Measurements from ENCODE around the gene KLHL14. TPM values are rescaled to one million over a fixed set of nuclear protein-coding genes. Genes with fewer than 3 reads are reported as not detected.
A peak's percentile ranks its signal among the peaks of the same experiment; 100 is the strongest.

Gene KLHL14
- total and polyA plus RNA-seq, 2 of the 13 experiments (the other 11 are each of a cell fraction or from before 2014, with no cell fraction given): 16.0 to 41.8 TPM

DNA sequence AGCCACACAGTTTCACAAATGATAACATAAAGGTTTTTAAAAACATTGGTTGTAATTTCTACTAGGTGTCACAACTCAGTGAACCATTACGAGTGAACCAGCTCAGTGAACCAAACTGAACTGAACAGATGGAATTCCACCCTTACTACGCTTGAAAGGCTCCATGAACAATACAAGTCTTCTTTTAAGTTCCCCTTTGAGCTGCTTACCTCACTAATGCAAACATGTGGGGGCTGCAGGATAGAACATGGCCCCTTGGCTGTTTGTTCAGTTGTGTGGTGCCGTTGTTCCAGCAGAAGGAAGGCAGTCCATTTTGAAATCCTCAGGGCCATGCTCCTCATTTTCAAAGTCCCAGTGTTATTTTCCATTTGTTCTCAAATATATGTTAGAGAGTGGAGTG is 30.7 kb upstream of the KLHL14 start (continued):
- TF ChIP-seq, protein P1, sequence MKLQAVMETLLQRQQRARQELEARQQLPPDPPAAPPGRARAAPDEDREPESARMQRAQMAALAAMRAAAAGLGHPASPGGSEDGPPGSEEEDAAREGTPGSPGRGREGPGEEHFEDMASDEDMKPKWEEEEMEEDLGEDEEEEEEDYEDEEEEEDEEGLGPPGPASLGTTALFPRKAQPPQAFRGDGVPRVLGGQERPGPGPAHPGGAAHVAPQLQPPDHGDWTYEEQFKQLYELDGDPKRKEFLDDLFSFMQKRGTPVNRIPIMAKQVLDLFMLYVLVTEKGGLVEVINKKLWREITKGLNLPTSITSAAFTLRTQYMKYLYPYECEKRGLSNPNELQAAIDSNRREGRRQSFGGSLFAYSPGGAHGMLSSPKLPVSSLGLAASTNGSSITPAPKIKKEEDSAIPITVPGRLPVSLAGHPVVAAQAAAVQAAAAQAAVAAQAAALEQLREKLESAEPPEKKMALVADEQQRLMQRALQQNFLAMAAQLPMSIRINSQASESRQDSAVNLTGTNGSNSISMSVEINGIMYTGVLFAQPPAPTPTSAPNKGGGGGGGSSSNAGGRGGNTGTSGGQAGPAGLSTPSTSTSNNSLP (IDR thresholded peaks at IDR 0.05; ENCODE audit: low read depth, low read length): peak; percentile 69
- no peak for TF ChIP-seq ZNF598 (CRISPR knock-in tag; IDR thresholded peaks at IDR 0.05; ENCODE audit: borderline replicate concordance)
- peak; percentile 85 for TF ChIP-seq TARDBP (CRISPR knock-in tag; IDR thresholded peaks at IDR 0.05)
- peak; percentile 91 for TF ChIP-seq SALL1 (CRISPR knock-in tag; IDR thresholded peaks at IDR 0.05)
- no peak; the same call in 1 of the 2 replicates for TF ChIP-seq FOXP1 (IDR thresholded peaks at IDR 0.05)
- TF ChIP-seq FOXP1 (CRISPR knock-in tag; IDR thresholded peaks at IDR 0.05): peak; percentile 88
- TF ChIP-seq SIX4 (CRISPR knock-in tag; IDR thresholded peaks at IDR 0.05): peak; percentile 84
- TF ChIP-seq, protein P2, sequence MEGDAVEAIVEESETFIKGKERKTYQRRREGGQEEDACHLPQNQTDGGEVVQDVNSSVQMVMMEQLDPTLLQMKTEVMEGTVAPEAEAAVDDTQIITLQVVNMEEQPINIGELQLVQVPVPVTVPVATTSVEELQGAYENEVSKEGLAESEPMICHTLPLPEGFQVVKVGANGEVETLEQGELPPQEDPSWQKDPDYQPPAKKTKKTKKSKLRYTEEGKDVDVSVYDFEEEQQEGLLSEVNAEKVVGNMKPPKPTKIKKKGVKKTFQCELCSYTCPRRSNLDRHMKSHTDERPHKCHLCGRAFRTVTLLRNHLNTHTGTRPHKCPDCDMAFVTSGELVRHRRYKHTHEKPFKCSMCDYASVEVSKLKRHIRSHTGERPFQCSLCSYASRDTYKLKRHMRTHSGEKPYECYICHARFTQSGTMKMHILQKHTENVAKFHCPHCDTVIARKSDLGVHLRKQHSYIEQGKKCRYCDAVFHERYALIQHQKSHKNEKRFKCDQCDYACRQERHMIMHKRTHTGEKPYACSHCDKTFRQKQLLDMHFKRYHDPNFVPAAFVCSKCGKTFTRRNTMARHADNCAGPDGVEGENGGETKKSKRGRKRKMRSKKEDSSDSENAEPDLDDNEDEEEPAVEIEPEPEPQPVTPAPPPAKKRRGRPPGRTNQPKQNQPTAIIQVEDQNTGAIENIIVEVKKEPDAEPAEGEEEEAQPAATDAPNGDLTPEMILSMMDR (CRISPR knock-in tag; IDR thresholded peaks at IDR 0.05): no peak
- no peak for TF ChIP-seq SMARCC2 (IDR thresholded peaks at IDR 0.05)
- TF ChIP-seq NR1H2 (CRISPR knock-in tag; IDR thresholded peaks at IDR 0.05; ENCODE audit: borderline replicate concordance, low read depth): no peak
- TF ChIP-seq TOPORS (CRISPR knock-in tag; IDR thresholded peaks at IDR 0.05): no peak
- TF ChIP-seq, protein P3, sequence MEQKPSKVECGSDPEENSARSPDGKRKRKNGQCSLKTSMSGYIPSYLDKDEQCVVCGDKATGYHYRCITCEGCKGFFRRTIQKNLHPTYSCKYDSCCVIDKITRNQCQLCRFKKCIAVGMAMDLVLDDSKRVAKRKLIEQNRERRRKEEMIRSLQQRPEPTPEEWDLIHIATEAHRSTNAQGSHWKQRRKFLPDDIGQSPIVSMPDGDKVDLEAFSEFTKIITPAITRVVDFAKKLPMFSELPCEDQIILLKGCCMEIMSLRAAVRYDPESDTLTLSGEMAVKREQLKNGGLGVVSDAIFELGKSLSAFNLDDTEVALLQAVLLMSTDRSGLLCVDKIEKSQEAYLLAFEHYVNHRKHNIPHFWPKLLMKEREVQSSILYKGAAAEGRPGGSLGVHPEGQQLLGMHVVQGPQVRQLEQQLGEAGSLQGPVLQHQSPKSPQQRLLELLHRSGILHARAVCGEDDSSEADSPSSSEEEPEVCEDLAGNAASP (CRISPR knock-in tag; IDR thresholded peaks at IDR 0.05; ENCODE audit: borderline replicate concordance): peak; percentile 95
- no peak for TF ChIP-seq ZNF660 (CRISPR knock-in tag; IDR thresholded peaks at IDR 0.05; ENCODE audit: borderline replicate concordance, low read depth)
- no peak for TF ChIP-seq AKAP8 (CRISPR knock-in tag; IDR thresholded peaks at IDR 0.05)
- peak; percentile 96 for TF ChIP-seq ZBTB7B (CRISPR knock-in tag; IDR thresholded peaks at IDR 0.05)
- peak; percentile 69 for TF ChIP-seq HMG20B (CRISPR knock-in tag; conservative IDR thresholded peaks at IDR 0.05)
- TF ChIP-seq MXI1 (IDR thresholded peaks at IDR 0.05; ENCODE audit: borderline replicate concordance, low read depth, low read length): 0 out of 3 replicates have a peak, but pooled peaks have one; percentile 26
- TF ChIP-seq ZNF496 (CRISPR knock-in tag; IDR thresholded peaks at IDR 0.05; ENCODE audit: insufficient replicate concordance): no peak
- TF ChIP-seq, protein P4, sequence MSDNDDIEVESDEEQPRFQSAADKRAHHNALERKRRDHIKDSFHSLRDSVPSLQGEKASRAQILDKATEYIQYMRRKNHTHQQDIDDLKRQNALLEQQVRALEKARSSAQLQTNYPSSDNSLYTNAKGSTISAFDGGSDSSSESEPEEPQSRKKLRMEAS (IDR thresholded peaks at IDR 0.05): peak; percentile 76
- no peak for TF ChIP-seq MTF2 (CRISPR knock-in tag; IDR thresholded peaks at IDR 0.05; ENCODE audit: borderline replicate concordance)
- no peak for TF ChIP-seq PAX8 (CRISPR knock-in tag; IDR thresholded peaks at IDR 0.05; ENCODE audit: borderline replicate concordance)
- TF ChIP-seq MTA1 (CRISPR knock-in tag; IDR thresholded peaks at IDR 0.05; ENCODE audit: borderline replicate concordance): no peak; the same call in 1 of the 2 replicates
- TF ChIP-seq HNRNPUL1 (IDR thresholded peaks at IDR 0.05; ENCODE audit: low read depth, low read length): no peak
- TF ChIP-seq NBN (conservative IDR thresholded peaks at IDR 0.05): no peak
- TF ChIP-seq NCOA1 (CRISPR knock-in tag; IDR thresholded peaks at IDR 0.05): peak; percentile 80; the same call in 1 of the 2 replicates
- no peak for TF ChIP-seq GPN1 (CRISPR knock-in tag; IDR thresholded peaks at IDR 0.05; ENCODE audit: borderline replicate concordance)
- TF ChIP-seq RFX5 (IDR thresholded peaks at IDR 0.05; ENCODE audit: low read depth, low read length): no peak

Data from HepG2 (cell line).